Islet precursor cell (in vitro differentiated cells): ENCODE data around the gene APPL1.

ENCODE experiments used
- DNase-seq: peaks from one replicate; pipeline ENCODE4 v3.0.0-alpha.2; 2018

The APPL1 gene, protein sequence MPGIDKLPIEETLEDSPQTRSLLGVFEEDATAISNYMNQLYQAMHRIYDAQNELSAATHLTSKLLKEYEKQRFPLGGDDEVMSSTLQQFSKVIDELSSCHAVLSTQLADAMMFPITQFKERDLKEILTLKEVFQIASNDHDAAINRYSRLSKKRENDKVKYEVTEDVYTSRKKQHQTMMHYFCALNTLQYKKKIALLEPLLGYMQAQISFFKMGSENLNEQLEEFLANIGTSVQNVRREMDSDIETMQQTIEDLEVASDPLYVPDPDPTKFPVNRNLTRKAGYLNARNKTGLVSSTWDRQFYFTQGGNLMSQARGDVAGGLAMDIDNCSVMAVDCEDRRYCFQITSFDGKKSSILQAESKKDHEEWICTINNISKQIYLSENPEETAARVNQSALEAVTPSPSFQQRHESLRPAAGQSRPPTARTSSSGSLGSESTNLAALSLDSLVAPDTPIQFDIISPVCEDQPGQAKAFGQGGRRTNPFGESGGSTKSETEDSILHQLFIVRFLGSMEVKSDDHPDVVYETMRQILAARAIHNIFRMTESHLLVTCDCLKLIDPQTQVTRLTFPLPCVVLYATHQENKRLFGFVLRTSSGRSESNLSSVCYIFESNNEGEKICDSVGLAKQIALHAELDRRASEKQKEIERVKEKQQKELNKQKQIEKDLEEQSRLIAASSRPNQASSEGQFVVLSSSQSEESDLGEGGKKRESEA

DNA sequence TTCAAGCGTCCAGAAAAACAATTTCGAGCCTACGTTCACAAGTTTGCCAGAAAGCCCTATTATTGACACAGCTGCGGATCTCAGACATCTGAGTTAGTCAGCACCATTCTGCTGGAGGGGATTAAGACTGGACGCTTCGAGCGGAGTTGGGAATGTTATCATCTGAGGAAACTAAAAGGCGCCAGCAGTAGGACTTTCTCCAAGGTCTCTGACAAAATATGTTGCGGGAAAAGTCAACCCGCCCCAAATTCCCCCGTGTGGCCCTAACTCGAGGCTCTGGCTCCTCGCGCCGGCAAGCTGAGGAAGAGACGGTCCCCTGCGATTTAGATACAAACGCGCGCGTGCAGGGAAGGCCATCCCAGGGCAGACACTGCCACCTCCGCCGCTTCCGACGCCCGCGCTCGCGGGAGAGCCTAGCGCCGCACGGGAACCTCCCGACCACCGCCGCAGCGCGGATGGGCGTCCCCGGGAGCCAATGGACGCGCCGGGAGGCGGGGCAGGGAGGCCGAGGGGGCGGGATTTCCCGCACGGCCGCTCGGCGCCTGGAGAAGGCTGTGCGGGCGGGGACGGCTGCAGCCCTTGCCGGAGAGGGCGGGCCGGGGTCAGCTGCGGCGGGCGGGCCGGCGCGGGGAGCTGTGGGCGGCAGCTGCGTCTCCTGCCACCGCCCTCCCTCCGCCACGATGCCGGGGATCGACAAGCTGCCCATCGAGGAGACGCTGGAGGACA, at the start of gene APPL1:
Gene APPL1, plus strand, starts transcription at position 526 of the 726 bp plus-strand sequence. Its CDS starts 155 bp downstream, at position 681.
- DNase-seq: peak; percentile 98

DNA sequence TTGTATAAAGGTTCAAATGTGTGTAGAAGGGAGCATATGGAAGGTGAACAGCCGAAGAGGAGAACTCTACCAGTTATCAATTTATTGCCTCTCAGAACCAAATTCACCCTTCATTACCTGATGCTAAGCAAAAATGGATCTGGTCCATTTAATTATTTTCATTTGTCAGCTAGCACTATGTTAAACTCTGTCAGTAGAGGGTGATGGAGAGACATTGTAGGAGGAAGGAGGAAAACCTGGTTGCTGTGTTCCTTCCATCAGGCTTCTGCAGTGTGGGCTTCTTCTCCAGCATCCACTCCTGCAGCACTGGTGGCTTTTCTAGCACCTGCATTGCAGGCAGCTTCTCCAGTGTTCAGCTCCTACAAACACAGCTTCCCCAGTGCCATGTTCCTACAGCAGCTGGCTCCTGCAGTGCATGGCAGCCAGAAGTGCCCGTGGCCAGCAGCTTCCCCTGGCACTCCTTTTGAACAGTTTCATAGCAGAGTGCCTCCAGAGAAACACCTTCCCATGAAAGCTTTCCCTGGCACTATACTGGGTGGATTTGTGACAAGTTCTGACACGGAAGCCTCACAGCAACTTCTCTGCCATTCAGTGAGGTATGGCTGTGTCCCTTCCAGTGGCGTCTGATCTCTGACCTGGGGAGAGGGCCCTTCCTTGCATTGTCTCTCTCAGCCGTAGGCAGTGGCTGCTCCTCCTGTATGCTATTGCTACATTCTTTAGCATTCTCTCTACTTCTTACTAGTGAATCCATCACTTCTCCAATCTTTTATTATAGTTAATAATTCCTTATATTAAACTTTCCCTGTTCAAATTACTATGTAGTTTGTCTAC, 47.7 kb upstream of the APPL1 start:
- no peak for DNase-seq

DNA sequence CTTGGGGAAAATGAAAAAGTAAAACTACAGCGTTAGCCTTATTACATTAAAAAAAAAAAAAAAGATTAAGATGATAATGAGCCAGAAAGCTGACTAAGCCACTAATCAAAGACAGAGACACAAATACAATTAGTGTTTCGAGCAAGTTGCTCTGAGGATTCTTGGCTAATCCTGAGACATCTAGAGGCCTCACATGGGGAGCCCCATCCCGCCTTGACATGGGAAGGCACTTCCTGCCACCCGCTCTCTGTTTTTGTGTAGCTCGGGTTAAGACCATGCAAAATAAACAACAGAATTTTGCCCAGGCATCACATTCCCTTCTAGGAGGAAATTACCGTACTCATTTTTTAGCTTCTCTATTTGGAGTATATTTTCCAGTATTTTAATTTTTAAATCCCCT, 43.0 kb upstream of the APPL1 start:
- DNase-seq: no peak

DNA sequence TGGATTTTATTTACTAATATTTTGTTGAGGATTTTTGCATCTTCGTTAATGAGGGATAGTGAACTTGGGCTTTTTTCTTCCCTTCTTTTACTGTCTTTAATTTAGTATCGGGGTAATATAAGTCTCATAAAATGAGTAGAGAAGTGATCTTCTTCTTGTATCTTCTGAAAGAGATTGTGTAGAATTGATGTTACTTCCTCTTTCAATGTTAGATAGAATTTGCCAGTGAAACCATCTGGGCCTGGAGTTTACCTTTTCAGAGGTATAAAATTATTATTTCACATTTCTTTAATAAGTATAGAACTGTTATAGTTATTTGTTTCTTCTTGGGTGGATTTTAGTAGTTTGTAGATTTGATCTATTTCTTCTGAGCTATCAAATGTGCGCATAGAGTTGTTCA, 35.5 kb upstream of the APPL1 start:
- DNase-seq: no peak

DNA sequence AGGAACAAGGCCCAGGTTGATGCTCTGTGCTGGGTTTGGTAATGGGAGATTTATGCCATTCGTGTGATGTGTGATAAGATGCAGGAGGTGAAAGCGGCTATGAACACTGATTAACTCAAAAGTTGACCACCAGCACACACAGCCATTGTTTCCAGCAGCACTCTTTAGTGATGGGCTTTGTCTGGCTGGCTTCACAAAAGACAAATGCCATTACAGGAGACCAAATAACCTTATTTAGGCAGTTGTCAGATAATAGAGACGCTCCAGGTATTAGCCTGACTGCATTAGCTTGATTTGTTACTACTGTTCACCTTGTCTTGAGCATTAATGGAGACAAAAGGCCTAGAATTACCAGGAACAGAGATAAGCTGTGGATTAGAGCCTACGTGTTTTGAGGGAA, 32.9 kb upstream of the APPL1 start:
- DNase-seq: no peak

DNA sequence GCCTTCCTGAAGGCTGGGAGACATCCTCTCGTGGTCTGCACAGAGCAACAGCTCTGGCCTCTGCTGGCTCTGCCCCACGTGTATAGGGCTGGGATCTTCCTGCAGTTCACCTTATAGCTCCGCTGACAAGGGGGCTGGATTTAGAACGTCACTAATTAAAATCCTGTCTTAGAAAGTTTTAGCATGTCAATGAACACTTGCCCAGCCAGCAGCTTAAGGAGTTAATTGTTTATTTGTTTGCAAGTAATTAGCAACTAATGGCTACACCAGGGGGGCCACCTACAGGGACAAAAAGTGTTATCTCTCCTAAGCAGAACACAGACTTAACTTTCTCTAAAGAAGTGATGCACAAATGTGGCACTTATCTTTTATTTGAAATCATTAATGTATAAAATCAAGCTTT, 27.6 kb upstream of the APPL1 start, which contains the start of gene HESX1:
Gene HESX1, minus strand, starts transcription at position 84 of the 403 bp plus-strand sequence. Its CDS starts 60 bp downstream, at position 24.
- peak; percentile 61 for DNase-seq

DNA sequence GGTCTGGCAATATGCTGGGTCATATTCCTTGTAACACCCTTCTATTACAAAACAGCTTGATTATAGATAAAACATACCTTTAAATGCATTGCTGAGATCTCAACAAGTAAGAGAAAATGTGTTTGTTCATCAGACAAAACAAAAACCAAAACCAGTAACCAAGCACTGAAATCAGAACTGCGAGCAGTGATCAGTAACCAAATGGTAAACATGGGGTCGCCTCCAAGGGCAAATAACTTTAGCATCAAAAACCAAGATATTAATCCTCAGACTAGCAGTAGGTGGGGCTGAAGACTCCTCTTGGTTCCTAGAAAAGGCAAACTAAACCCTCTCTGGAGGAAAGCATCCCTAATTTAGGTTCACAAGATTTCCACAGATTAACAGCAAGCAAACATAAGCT, 21.1 kb upstream of the APPL1 start:
- no peak for DNase-seq

DNA sequence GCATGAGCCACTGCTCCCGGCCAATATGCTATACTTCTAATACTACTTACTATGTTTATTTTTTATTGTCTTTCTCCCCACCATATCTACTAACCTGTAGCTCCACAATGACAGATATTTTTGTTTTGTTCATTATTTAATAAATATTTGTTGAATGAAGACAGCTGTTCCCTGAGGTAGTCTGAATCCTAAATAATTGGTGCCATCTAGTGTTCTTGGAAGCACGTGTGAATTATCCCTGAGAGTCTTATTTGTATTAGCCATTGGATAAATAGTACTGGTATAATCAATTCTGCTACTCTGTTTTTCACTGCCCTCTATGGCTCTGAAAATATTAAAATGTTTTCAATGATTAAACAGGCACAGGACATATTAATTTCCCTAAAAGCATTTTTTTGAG, 5.6 kb upstream of the APPL1 start:
- DNase-seq: no peak

DNA sequence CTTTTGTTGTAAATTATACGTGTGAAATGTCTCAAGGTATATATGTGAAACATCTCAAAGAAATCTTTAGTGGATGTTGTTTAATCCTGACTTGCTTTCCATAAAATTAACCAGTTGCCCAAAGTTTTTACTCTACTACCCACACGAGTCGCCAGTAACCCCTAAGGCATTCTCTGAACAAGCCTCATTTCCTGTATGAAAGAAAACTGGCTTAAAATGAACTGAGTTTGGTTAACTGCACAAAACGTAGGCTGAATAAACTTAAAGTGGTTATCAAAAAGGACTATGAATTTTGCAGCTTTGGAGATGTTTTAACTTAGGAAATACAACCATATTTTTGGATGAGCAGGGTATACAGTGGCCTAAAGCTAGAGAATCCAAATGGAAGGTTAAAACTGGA, 2.7 kb upstream of the APPL1 start:
- no peak for DNase-seq

DNA sequence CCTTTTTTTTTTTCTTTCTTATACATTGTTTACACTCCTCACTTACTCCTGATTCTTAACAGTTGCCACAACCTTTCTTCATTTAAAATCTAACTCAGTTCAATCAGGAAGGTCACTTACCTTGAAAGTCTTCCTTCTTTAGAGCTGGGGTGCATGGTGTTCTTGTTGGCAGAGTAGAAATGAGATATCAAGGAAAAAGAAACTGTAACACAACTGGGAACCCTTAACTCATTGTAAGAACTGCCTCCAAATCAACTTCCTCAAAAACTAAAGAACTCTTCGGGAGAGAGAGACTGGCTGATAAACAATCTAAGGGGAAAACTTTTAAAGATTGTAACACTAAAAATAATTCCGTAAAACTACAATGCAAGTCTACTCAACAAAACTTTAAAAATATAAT, 1.4 kb upstream of the APPL1 start:
- DNase-seq: no peak

DNA sequence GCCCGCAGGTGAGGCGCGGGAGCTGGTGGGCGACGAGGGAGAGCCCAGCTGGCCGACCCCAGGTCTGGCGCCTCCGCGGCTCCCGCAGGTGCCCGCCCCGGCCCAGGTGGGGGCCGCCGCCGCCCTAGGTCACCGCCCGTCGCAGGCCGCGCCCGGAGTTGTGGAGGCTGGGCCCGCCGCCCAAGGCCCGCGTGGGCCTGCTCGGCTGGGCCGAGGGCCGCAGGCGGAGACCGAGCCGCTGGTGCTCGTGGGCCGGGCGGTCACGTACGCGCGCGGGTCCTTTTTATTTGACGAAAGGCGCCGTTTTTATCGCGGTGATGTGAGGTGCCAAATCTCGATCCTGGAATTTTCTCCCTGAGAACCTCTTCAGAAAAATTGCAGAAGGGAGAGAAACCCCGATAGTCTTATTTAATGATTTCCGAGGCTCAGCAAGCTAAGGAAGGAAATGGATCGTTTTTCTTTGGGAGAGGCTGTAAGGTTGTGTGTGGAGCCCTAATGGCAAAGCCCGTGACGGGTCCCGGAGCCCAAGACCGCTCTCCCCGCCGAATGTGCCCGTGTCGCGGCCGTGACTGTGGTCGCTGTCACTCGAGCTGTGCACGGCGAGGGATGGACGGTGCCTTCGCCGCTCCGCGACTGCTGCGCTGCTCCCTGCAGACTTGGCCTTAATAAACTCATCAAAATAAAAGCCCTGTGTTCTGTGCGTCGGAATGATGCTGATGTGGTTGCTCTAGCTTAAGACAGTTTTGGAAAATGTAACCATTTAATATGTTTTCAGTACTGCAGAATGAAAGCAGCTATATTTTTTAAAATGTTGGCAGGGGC, 612 bp downstream of the APPL1 start:
- DNase-seq: peak; percentile 56

DNA sequence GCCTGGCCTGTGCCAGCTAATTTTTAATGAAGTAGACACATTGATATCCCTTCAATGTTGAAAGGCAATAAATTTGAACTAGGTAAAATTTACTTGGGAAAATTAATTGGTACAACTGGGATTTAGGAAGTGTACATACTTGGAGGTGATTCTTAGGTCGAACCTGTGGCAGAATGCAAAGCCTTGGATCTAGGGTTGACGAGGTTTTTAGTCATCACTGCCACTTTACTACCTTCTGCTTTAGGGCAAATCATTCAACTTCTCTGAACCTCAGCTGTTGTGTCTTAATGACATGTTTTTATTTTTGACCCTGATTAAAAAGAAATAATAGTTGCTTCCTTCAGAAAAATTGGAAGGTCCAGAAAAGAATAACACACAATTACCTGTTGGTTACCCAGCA, 2.5 kb downstream of the APPL1 start:
- no peak for DNase-seq

DNA sequence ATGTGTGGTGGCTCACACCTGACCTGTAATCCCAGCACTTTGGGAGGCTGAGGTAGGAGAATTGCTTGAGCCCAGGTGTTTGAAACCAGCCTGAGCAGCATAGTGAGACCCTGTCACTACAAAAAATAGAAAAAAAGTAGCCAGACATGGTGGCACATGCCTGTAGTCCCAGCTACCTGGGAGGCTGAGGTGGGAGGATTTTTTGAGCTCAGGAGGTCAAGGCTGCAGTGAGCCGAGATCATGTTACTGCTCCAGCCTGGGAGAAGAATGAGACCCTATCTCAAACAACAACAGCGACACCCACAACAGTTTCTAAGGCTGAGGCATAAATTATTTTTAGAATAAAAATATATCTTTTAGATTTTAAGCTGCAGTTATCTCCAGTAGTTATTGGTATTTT, 6.3 kb downstream of the APPL1 start:
- DNase-seq: no peak

DNA sequence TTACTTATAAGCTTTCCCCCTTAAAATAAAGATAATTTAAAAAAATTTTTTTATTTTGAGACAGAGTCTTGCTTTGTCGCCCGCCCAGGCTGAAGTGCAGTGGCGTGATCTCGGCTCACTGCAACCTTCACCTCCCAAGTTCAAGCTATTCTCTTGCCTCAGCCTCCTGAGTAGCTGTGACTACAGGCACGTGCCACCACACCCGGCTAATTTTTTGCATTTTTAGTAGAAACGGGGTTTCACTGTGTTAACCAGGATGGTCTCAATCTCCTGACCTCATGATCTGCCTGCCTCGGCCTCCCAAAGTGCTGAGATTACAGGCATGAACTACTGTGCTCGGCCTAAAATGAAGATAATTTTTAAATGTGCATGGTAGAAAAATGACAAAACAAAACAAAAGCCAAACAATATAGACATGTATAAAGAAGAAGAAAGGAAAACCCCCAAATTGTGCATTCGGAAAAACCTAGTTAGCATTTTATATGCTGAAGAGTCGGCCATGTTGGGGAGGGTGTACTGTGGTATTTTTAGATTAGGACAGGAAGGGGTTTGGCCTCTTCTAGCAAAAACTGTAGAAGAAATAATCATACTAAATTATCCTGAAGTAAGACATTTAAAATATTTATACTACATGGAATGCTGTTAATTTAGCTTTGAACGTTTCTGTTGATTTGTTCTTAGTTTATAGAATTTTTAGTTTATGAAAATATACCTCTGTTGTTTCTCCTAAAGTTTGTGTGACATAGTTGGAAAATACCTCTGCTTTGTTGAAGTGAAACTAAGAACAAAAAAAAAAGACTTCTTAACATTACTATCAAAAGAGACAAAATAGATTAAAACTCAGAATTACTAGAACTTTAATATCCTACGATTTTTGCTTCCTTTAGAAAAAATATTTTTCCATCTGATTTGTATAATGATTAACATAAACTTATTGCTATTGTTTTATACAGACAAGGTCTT, 7.4 kb downstream of the APPL1 start:
- no peak for DNase-seq

DNA sequence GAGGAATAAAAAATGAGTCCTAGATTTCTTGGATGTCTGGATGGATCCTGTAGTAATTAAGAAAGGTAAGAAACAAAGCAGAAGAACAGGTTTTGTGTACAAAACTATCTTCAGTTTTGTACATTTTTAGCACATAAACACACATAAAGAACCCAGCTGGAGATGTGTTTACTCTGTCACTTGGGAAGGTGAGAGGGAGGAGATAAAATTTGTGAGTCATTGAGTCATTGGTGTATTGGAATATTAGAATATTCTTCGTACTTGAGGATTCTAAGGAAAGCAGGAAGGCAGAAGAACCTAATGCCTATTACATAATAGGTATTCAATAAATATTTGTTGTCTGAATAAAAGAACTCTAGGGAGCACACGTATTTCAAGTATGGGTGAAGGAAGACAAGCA, 17.4 kb downstream of the APPL1 start:
- no peak for DNase-seq

DNA sequence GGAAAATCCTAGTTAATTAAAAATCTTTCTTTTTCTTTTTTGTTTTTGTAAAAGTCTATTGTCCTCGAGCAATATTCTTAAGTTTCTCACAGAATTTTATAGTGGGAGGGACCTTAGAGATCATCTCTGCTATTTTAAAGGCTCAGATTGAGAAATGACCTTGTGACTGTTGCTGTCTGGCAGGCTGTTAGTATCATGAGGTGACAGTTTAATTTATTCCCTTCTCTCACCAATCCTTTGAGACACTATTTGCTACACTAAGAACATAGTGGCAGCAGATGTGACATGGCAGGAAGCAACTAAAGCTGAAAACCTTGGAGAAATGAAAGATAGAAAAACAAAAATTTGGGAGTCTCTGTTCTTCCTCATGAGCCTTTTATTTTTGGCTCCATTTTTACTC, 24.9 kb downstream of the APPL1 start:
- DNase-seq: no peak

DNA sequence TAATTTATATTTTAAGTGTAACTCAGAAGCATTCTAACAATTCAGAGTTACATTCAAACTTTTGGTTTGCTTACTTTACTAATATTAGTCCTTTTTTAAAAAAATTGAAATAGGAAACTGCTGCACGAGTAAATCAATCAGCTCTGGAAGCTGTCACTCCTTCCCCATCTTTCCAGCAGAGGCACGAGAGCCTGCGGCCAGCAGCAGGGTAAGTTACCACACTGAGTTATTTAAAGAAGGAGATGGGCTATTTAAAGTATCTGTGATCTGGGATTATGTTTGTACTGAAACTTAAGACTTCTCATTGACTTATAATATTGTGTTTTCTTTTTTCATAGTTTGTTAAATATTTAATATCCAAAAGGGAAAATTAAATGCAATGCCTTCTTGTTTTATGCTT, 29.3 kb downstream of the APPL1 start:
- no peak for DNase-seq

DNA sequence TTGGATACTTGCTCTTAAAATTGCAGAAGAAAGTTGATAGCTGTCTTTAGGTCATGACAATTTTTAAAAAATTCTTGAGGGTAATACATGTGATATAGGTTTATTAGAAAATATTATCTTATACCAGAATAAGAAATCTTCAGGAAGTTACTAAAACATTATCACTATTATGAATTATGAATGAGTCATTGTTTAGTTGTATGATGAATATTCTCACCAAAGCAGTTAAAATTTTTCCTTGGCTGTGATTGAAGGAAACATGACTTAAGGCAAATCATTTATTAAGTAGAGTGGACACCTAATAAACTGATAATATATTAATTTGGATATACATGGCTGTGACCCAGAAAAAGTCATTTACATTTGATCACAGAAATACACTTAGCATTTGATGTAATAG, 30.1 kb downstream of the APPL1 start:
- DNase-seq: no peak

DNA sequence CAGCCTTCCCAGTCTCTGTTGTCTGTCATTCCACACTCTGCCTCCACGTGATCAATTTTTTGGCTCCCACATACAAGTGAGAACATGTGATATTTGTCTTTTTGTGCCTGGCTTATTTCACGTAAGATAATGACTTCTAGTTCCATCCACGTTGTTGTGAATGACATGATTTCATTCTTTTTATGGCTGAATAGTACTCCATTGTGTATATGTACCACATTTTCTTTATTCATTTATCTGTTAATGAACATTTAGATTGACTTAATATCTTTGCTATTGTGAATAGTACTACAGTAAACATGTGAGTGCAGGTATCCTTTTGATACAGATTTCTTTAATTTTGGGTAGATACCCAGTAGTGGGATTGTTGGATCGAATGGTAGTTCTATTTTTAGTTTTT, 33.6 kb downstream of the APPL1 start:
- no peak for DNase-seq

DNA sequence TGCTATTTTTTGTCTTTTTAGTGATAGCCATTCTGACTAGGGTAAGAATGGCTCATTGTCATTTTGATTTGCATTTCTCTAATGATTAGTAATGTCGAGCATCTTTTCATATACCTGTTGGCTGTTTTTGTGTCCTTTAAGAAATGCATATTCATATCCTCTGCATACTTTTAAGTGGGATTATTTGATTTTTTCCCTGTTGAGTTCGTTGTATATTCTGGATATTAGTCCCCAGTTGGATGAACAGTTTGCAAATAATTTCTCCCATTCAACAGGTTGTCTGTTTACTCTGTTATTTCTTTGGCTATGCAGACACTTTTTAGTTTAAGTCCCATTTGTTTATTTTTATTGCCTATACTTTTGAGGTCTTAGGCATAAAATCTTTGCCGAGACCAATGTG, 34.4 kb downstream of the APPL1 start:
- DNase-seq: no peak

DNA sequence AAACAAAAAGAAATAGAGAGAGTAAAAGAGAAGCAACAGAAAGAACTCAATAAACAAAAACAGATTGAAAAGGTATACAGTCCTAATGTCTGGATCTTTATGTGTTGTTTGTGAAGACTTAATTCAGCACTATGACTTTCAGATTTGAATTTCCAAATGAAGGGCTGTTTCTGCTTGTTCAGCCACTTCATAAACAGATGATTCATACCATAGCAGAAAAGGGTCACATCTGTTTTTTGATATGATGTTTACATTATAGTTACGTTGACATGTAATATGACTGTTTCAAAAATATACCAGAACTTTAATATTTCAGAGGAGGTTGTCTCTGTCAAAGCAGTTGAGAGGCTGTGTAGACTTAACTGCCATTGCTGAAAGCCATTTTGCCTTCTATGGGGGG, 40.9 kb downstream of the APPL1 start:
- DNase-seq: no peak
